Mesenchymal stem cell (in vitro differentiated cells and primary cell): ENCODE measurements around the gene IL17C.
"Not testable (repeated sequence)": the region's sequence is repeated elsewhere in the genome, so short reads cannot be mapped to it uniquely, and the experiment has no call there.

Experiments
- DNase-seq: peaks from one replicate; pipeline ENCODE4 v3.0.0-alpha.2; 2013
- H2AFZ ChIP-seq: one replicate; pipeline ENCODE4 v1.6.1; 2013; ENCODE audit warnings: low read depth, mild to moderate bottlenecking, control low read depth, inconsistent platforms, low read length, moderate library complexity
- H2AK5ac ChIP-seq: 2 replicates; pipeline ENCODE4 v1.6.1; 2013; ENCODE audit warnings: low read length, moderate library complexity, mild to moderate bottlenecking, inconsistent platforms; ENCODE audit not compliant: severe bottlenecking
- H2BK120ac ChIP-seq: one replicate; pipeline ENCODE4 v1.6.1; 2013; ENCODE audit warnings: low read depth, mild to moderate bottlenecking, inconsistent platforms, low read length, moderate library complexity
- H2BK12ac ChIP-seq, 2 experiments: one replicate each; pipeline ENCODE4 v1.6.1; 2013; ENCODE audit warnings: inconsistent platforms in 2 of 2, low read length in 2 of 2, mild to moderate bottlenecking in 2 of 2, moderate library complexity in 2 of 2, control low read depth in 1 of 2
- H2BK15ac ChIP-seq: one replicate; pipeline ENCODE4 v1.6.1; 2013; ENCODE audit warnings: mild to moderate bottlenecking, low read depth, inconsistent platforms; ENCODE audit not compliant: poor library complexity, severe bottlenecking
- H2BK5ac ChIP-seq: 2 replicates; pipeline ENCODE4 v1.6.1; 2013; ENCODE audit warnings: low read depth, mild to moderate bottlenecking, low read length, control low read depth, inconsistent platforms; ENCODE audit not compliant: poor library complexity, severe bottlenecking
- H3K14ac ChIP-seq, 2 experiments: one replicate each; pipeline ENCODE4 v1.6.1; 2013; ENCODE audit warnings: inconsistent platforms in 2 of 2, low read length in 2 of 2, control low read depth in 1 of 2, mild to moderate bottlenecking in 1 of 2, moderate library complexity in 1 of 2
- H3K18ac ChIP-seq, 2 experiments: one replicate each; pipeline ENCODE4 v1.6.1; 2013; ENCODE audit warnings: inconsistent platforms in 2 of 2, low read length in 2 of 2, control low read depth in 1 of 2, low read depth in 1 of 2, mild to moderate bottlenecking in 1 of 2
- H3K23ac ChIP-seq, 2 experiments: one replicate each; pipeline ENCODE4 v1.6.1; 2013; ENCODE audit warnings: inconsistent platforms in 2 of 2, low read length in 2 of 2, mild to moderate bottlenecking in 2 of 2, moderate library complexity in 2 of 2, control low read depth in 1 of 2
- H3K27ac ChIP-seq: 2 replicates; pipeline ENCODE4 v1.5.1; 2013; ENCODE audit warnings: mild to moderate bottlenecking, moderate library complexity, low read length, control low read depth, inconsistent platforms; ENCODE audit not compliant: poor library complexity, severe bottlenecking
- H3K27me3 ChIP-seq, 2 experiments: 2 replicates each; pipeline versions ENCODE4 v1.6.1 to v1.7.0; 2013; ENCODE audit warnings: low read length in 2 of 2, mild to moderate bottlenecking in 2 of 2, moderate library complexity in 2 of 2, control low read depth in 1 of 2, inconsistent platforms in 1 of 2; ENCODE audit not compliant: control insufficient read depth in 1 of 2, insufficient read depth in 1 of 2
- H3K36me3 ChIP-seq, 2 experiments: 2 replicates each; pipeline versions ENCODE4 v1.6.1 to v1.7.0; 2013; ENCODE audit warnings: low read length in 2 of 2, control low read depth in 1 of 2, inconsistent platforms in 1 of 2, low read depth in 1 of 2, mild to moderate bottlenecking in 1 of 2; ENCODE audit not compliant: insufficient read depth in 2 of 2, control insufficient read depth in 1 of 2
- H3K4ac ChIP-seq, 2 experiments: one replicate each; pipeline ENCODE4 v1.6.1; 2013; ENCODE audit warnings: inconsistent platforms in 2 of 2, low read length in 2 of 2, mild to moderate bottlenecking in 2 of 2, moderate library complexity in 2 of 2, control low read depth in 1 of 2, low read depth in 1 of 2
- H3K4me1 ChIP-seq: 2 replicates; pipeline ENCODE4 v1.6.1; 2013; ENCODE audit warnings: low read depth, low read length, control low read depth; ENCODE audit not compliant: control insufficient read depth, insufficient read depth
- H3K4me2 ChIP-seq: 2 replicates; pipeline ENCODE4 v1.6.1; 2013; ENCODE audit warnings: low read length, mild to moderate bottlenecking, inconsistent platforms; ENCODE audit not compliant: poor library complexity, severe bottlenecking
- H3K4me3 ChIP-seq, 2 experiments: 2 replicates each; pipeline versions ENCODE4 v1.5.1 to v1.7.0; 2013; ENCODE audit warnings: low read length in 2 of 2, mild to moderate bottlenecking in 2 of 2, control low read depth in 1 of 2, low read depth in 1 of 2; ENCODE audit not compliant: insufficient read depth in 1 of 2
- H3K79me1 ChIP-seq: replicated peaks from 2 replicates; pipeline ENCODE4 v1.6.1; 2013; ENCODE audit warnings: mild to moderate bottlenecking, control low read depth, low read length, inconsistent platforms; ENCODE audit not compliant: poor library complexity, severe bottlenecking
- H3K9ac ChIP-seq: 2 replicates; pipeline ENCODE4 v1.7.0; 2013; ENCODE audit warnings: mild to moderate bottlenecking, low read length, moderate library complexity
- H3K9me3 ChIP-seq: 2 replicates; pipeline ENCODE4 v1.7.0; 2013; ENCODE audit warnings: mild to moderate bottlenecking, low read length; ENCODE audit not compliant: control insufficient read depth
- H4K8ac ChIP-seq: one replicate; pipeline ENCODE4 v1.6.1; 2013; ENCODE audit warnings: inconsistent platforms, mild to moderate bottlenecking, low read length, moderate library complexity
- H4K91ac ChIP-seq: one replicate; pipeline ENCODE4 v1.6.1; 2013; ENCODE audit warnings: mild to moderate bottlenecking, low read length, inconsistent platforms
- WGBS: methylation state at CpG from one replicate; pipeline ENCODE4 v1.1.7; 2013; ENCODE audit warnings: mixed read lengths; 5-methylcytosine and 5-hydroxymethylcytosine counted together

The IL17C gene

DNA sequence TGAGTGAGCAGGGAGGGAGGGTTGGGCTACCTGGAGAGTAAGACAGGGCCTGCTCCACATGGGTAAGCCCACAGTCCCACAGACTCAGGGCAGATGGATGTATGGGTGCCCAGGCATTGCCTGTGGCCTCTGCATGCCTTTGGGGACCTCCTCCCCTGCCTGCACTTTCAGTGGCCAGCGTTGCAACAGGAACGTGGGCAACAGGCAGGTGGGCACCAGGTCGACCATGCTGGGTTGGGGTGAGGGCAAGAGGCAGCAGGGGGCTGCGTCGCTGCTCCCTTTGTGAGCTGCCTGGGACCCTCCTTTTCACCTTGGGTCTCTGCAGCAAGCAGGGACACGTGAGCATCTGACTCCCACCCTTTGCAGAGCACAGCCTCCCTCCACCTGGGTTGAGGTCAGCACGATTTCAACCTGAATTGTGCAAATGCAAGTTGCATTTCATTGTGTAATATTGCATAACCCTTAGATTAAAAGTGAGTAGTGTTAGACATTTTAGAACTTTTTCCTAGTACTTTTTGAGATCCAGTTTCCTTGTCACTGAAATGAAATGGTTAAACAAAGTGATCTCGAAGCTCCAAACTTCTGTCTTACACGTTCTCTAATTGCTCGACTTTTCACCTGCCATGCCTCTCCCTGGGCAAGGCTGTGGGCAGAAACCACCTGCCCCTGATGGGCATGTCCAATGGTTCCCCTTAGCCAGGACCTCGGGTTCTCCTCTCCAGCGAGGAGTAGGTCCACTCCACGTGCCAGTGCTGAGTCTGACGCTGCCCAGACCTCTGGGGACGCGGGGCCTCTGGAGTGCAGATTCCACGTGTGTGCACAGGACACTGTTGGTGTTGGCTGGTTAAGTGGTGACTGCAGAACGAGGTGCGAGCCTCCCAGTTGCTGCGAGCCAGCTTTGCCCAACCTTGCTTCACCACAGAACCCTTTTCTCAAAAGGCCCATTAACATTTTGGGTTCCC is 32.9 kb upstream of the IL17C start:
- H3K14ac ChIP-seq, result no peak overlapping the region
- no peaks in the 10 kb centered on the region for H3K27me3 ChIP-seq
- peaks cover 38% of the 10 kb centered on the region for H3K79me1 ChIP-seq
- H3K9ac ChIP-seq, result no peak overlapping the region
- peaks cover 5% of the 10 kb centered on the region for H3K4me1 ChIP-seq
- peak overlapping the region; percentile 7 for H3K4me2 ChIP-seq
- H3K23ac ChIP-seq, result no peak overlapping the region
- no peak overlapping the region for H2BK15ac ChIP-seq
- H4K91ac ChIP-seq, result peak overlapping the region; percentile 41
- no peak overlapping the region for H3K27ac ChIP-seq
- H2BK5ac ChIP-seq, result no peak overlapping the region
- no peak overlapping the region for H4K8ac ChIP-seq
- H3K4ac ChIP-seq, result no peak overlapping the region
- H3K9me3 ChIP-seq, result no peaks in the 10 kb centered on the region
- peaks cover 58 to 75% of the 10 kb centered on the region in 2 experiments for H3K36me3 ChIP-seq
- H3K4me3 ChIP-seq, result no peak overlapping the region
- no peak for DNase-seq
- no peak overlapping the region for H2AFZ ChIP-seq
- no peak overlapping the region for H2BK12ac ChIP-seq
- no peak overlapping the region for H3K18ac ChIP-seq
- H2BK120ac ChIP-seq, result no peak overlapping the region
- no peak overlapping the region for H2AK5ac ChIP-seq
- WGBS, result 91% methylated on average over 16 of the region's 20 CpGs

- no peak overlapping the region for H3K14ac ChIP-seq
- H4K91ac ChIP-seq, result no peak overlapping the region
- H4K8ac ChIP-seq, result no peak overlapping the region
- H2BK12ac ChIP-seq, result no peak overlapping the region
- H3K36me3 ChIP-seq, result peaks cover 59 to 75% of the 10 kb centered on the region in 2 experiments
- H3K18ac ChIP-seq, result no peak overlapping the region
- 94% methylated on average over 17 of the region's 17 CpGs for WGBS
- no peak overlapping the region for H3K4me2 ChIP-seq
- no peak overlapping the region for H3K9ac ChIP-seq
- no peak overlapping the region for H2BK5ac ChIP-seq
- no peaks in the 10 kb centered on the region for H3K9me3 ChIP-seq
- H2AFZ ChIP-seq, result no peak overlapping the region
- H3K4me3 ChIP-seq, result no peak overlapping the region
- no peak overlapping the region for H2AK5ac ChIP-seq
- H3K27ac ChIP-seq, result no peak overlapping the region
- peaks cover 5% of the 10 kb centered on the region for H3K4me1 ChIP-seq
- H2BK15ac ChIP-seq, result no peak overlapping the region
- H3K79me1 ChIP-seq, result peaks cover 39% of the 10 kb centered on the region
- no peak overlapping the region for H3K4ac ChIP-seq
- no peaks in the 10 kb centered on the region for H3K27me3 ChIP-seq
- no peak overlapping the region for H3K23ac ChIP-seq
- H2BK120ac ChIP-seq, result no peak overlapping the region
- DNase-seq, result no peak
These were observed 32.1 kb upstream of the IL17C start for GRCh38 chr16:88606148-88606757.

GRCh38 chr16:88608076-88608475 is 30.3 kb upstream of the IL17C start:
- Histone ChIP-seq H3K27me3 (no peaks in the 10 kb centered on the region), H3K9ac (no peak overlapping the region), H2BK12ac (no peak overlapping the region), H2AFZ (no peak overlapping the region), H3K4me3 (no peak overlapping the region), H3K4me2 (no peak overlapping the region), H3K18ac (no peak overlapping the region), H3K23ac (no peak overlapping the region), H4K91ac (no peak overlapping the region), H4K8ac (no peak overlapping the region), H3K4me1 (peaks cover 5% of the 10 kb centered on the region), H3K14ac (no peak overlapping the region), H3K36me3 (peaks cover 57 to 70% of the 10 kb centered on the region in 2 experiments), H2BK15ac (no peak overlapping the region), H2AK5ac (no peak overlapping the region), H2BK120ac (no peak overlapping the region), H3K79me1 (peaks cover 38% of the 10 kb centered on the region), H2BK5ac (no peak overlapping the region), H3K27ac (no peak overlapping the region), H3K4ac (no peak overlapping the region), H3K9me3 (no peaks in the 10 kb centered on the region)
- WGBS, result 94% methylated on average over 5 of the region's 6 CpGs
- no peak for DNase-seq

GRCh38 chr16:88609426-88609825 is 28.9 kb upstream of the IL17C start:
- not testable (repeated sequence) for H4K91ac ChIP-seq, H2AK5ac ChIP-seq, H3K4me1 ChIP-seq, H3K4ac ChIP-seq, H4K8ac ChIP-seq, H3K9me3 ChIP-seq, H2BK120ac ChIP-seq, H3K14ac ChIP-seq, H3K23ac ChIP-seq, H2BK12ac ChIP-seq, H3K18ac ChIP-seq, H3K27ac ChIP-seq, H3K4me3 ChIP-seq, H3K9ac ChIP-seq, H2AFZ ChIP-seq, DNase-seq, H2BK5ac ChIP-seq, H3K27me3 ChIP-seq, H2BK15ac ChIP-seq, H3K4me2 ChIP-seq
- 94% methylated on average over 7 of the region's 8 CpGs for WGBS
- peaks cover 66 to 82% of the 10 kb centered on the region in 2 experiments for H3K36me3 ChIP-seq
- H3K79me1 ChIP-seq, result peaks cover 48% of the 10 kb centered on the region
